ENCODE data around the gene TCF4.

TCF4 gene

GRCh38 chr18:55345103-55345950, 242.7 kb downstream of the TCF4 start:
- Histone ChIP-seq H3K27ac (no peak overlapping the region), H3K9me3 (ENCODE audit: severe bottlenecking) (no peaks in the 10 kb centered on the region), H3K4me3 (ENCODE audit: low read depth, low read length) (no peak overlapping the region), H3K27me3 (ENCODE audit: insufficient read depth, low read depth, severe bottlenecking) (no peaks in the 10 kb centered on the region), H3K36me3 (no peaks in the 10 kb centered on the region)
- no peak for TF ChIP-seq CTCF (IDR thresholded peaks at IDR 0.05; ENCODE audit: low read depth, low read length)
- DNase-seq = no peak

GRCh38 chr18:55343396-55344073, 244.5 kb downstream of the TCF4 start:
- H3K9me3 ChIP-seq (ENCODE audit: severe bottlenecking) = no peaks in the 10 kb centered on the region
- no peaks in the 10 kb centered on the region for H3K27me3 ChIP-seq (ENCODE audit: insufficient read depth, low read depth, severe bottlenecking)
- no peak overlapping the region for H3K4me3 ChIP-seq (ENCODE audit: low read depth, low read length)
- DNase-seq = no peak
- no peak overlapping the region for H3K27ac ChIP-seq
- peak; percentile 21; the same call in 1 of the 2 replicates for TF ChIP-seq CTCF (IDR thresholded peaks at IDR 0.05; ENCODE audit: low read depth, low read length)
- H3K36me3 ChIP-seq = no peaks in the 10 kb centered on the region

- H3K27ac ChIP-seq = no peak overlapping the region
- no peak overlapping the region for H3K4me3 ChIP-seq (ENCODE audit: low read depth, low read length)
- TF ChIP-seq CTCF (IDR thresholded peaks at IDR 0.05; ENCODE audit: low read depth, low read length) = no peak
- H3K27me3 ChIP-seq (ENCODE audit: insufficient read depth, low read depth, severe bottlenecking) = no peaks in the 10 kb centered on the region
- no peaks in the 10 kb centered on the region for H3K9me3 ChIP-seq (ENCODE audit: severe bottlenecking)
- H3K36me3 ChIP-seq = no peaks in the 10 kb centered on the region
- no peak for DNase-seq
These were observed 247.0 kb downstream of the TCF4 start for GRCh38 chr18:55340998-55341397.

- TF ChIP-seq CTCF (IDR thresholded peaks at IDR 0.05; ENCODE audit: low read depth, low read length) = no peak
- H3K4me3 ChIP-seq (ENCODE audit: low read depth, low read length) = no peak overlapping the region
- no peaks in the 10 kb centered on the region for H3K27me3 ChIP-seq (ENCODE audit: insufficient read depth, low read depth, severe bottlenecking)
- H3K9me3 ChIP-seq (ENCODE audit: severe bottlenecking) = no peaks in the 10 kb centered on the region
- no peaks in the 10 kb centered on the region for H3K36me3 ChIP-seq
- H3K27ac ChIP-seq = no peak overlapping the region
- no peak for DNase-seq
These were observed 248.0 kb downstream of the TCF4 start for GRCh38 chr18:55339990-55340389.

GRCh38 chr18:55338978-55339650, 248.9 kb downstream of the TCF4 start:
- no peaks in the 10 kb centered on the region for H3K36me3 ChIP-seq
- no peak for TF ChIP-seq CTCF (IDR thresholded peaks at IDR 0.05; ENCODE audit: low read depth, low read length)
- no peaks in the 10 kb centered on the region for H3K9me3 ChIP-seq (ENCODE audit: severe bottlenecking)
- H3K4me3 ChIP-seq (ENCODE audit: low read depth, low read length) = no peak overlapping the region
- H3K27me3 ChIP-seq (ENCODE audit: insufficient read depth, low read depth, severe bottlenecking) = no peaks in the 10 kb centered on the region
- DNase-seq = no peak
- H3K27ac ChIP-seq = no peak overlapping the region
